Astrocyte (in vitro differentiated cells and primary cell): ENCODE results near the gene TACR1. TPM values are rescaled to one million over a fixed set of nuclear protein-coding genes. Genes with fewer than 3 reads are reported as not detected.

Experiments
- DNase-seq: peaks from one replicate; pipeline ENCODE4 v3.0.0-alpha.2; 2010; ENCODE audit warnings: low read depth
- FAIRE-seq: peaks from 2 replicates; lab custom pipeline; 2011; peaks lifted over from hg19 to GRCh38; lab: Jason Lieb, UNC
- H2AFZ ChIP-seq: 2 replicates; pipeline ENCODE4 v1.6.0; 2012; ENCODE audit warnings: low read depth, low read length, inconsistent platforms
- H3K27ac ChIP-seq: 2 replicates; pipeline ENCODE4 v1.5.1; 2011; ENCODE audit warnings: low read depth, low read length, inconsistent platforms
- H3K27me3 ChIP-seq: 2 replicates; pipeline ENCODE4 v1.6.0; 2011; ENCODE audit warnings: low read length, inconsistent platforms; ENCODE audit not compliant: insufficient read depth
- H3K36me3 ChIP-seq: 2 replicates; pipeline ENCODE4 v1.5.1; 2011; ENCODE audit warnings: low read length, inconsistent platforms; ENCODE audit not compliant: insufficient read depth
- H3K4me1 ChIP-seq: 2 replicates; pipeline ENCODE4 v1.5.1; 2011; ENCODE audit warnings: low read length, inconsistent platforms; ENCODE audit not compliant: insufficient read depth
- H3K4me2 ChIP-seq: 2 replicates; pipeline ENCODE4 v1.6.0; 2012; ENCODE audit warnings: low read length, inconsistent platforms
- H3K4me3 ChIP-seq: 2 replicates; pipeline ENCODE4 v1.5.1; 2011; ENCODE audit warnings: low read depth, mild to moderate bottlenecking, low read length, inconsistent platforms; ENCODE audit not compliant: insufficient read depth
- H3K79me2 ChIP-seq: 2 replicates; pipeline ENCODE4 v1.6.0; 2012; ENCODE audit warnings: mild to moderate bottlenecking, low read length, inconsistent platforms; ENCODE audit not compliant: insufficient read depth
- H3K9ac ChIP-seq: 2 replicates; pipeline ENCODE4 v1.6.0; 2012; ENCODE audit warnings: mild to moderate bottlenecking, low read length, inconsistent platforms
- H3K9me3 ChIP-seq: 2 replicates; pipeline ENCODE4 v1.5.1; 2012; ENCODE audit warnings: low read depth, mild to moderate bottlenecking, low read length, inconsistent platforms; ENCODE audit not compliant: insufficient read depth
- H4K20me1 ChIP-seq: 2 replicates; pipeline ENCODE4 v1.6.0; 2012; ENCODE audit warnings: low read length, inconsistent platforms; ENCODE audit not compliant: insufficient read depth
- H3K27ac Mint-ChIP-seq: one replicate; pipeline ENCODE4 v1.8.0; 2021; ENCODE audit warnings: mild to moderate bottlenecking, mixed read lengths; ENCODE audit not compliant: unreplicated experiment
- H3K27me3 Mint-ChIP-seq: one replicate; pipeline ENCODE4 v1.8.0; 2021; ENCODE audit warnings: low read depth, mixed read lengths; ENCODE audit not compliant: unreplicated experiment
- H3K36me3 Mint-ChIP-seq: one replicate; pipeline ENCODE4 v1.8.0; 2021; ENCODE audit warnings: low read depth, mixed read lengths; ENCODE audit not compliant: unreplicated experiment
- H3K4me1 Mint-ChIP-seq: one replicate; pipeline ENCODE4 v1.8.0; 2021; ENCODE audit warnings: low read depth, mixed read lengths; ENCODE audit not compliant: unreplicated experiment
- H3K4me3 Mint-ChIP-seq: one replicate; pipeline ENCODE4 v1.8.0; 2021; ENCODE audit warnings: mild to moderate bottlenecking, moderate library complexity, mixed read lengths; ENCODE audit not compliant: unreplicated experiment
- H3K9me3 Mint-ChIP-seq: one replicate; pipeline ENCODE4 v1.8.0; 2021; ENCODE audit warnings: mild to moderate bottlenecking, mixed read lengths; ENCODE audit not compliant: unreplicated experiment
- CTCF ChIP-seq: IDR thresholded peaks from 2 replicates; pipeline ENCODE4 v1.5.1; 2011; ENCODE audit warnings: low read depth, mild to moderate bottlenecking, inconsistent platforms, low read length, moderate library complexity; ENCODE audit not compliant: insufficient read depth
- EZH2 ChIP-seq: IDR thresholded peaks from 2 replicates; pipeline ENCODE4 v1.6.1; 2012; ENCODE audit warnings: mild to moderate bottlenecking, low read length, inconsistent platforms; ENCODE audit not compliant: insufficient read depth
- total RNA-seq: library from RNA; stranded (reverse); gene quantifications from 2 replicates; pipeline ENCODE4 v1.2.1, GENCODE V29; 2021

Gene TACR1
- total RNA-seq, 1 donor from 2014 or later: not detected

- no peaks in the 10 kb centered on the region for H3K9me3 Mint-ChIP-seq
- no peaks in the 10 kb centered on the region for H4K20me1 ChIP-seq
- no peak overlapping the region for H3K27ac Mint-ChIP-seq
- H3K27me3 Mint-ChIP-seq: peaks cover 8% of the 10 kb centered on the region
- FAIRE-seq: no peak
- H3K4me1 Mint-ChIP-seq: peaks cover 17% of the 10 kb centered on the region
- H3K4me3 ChIP-seq: no peak overlapping the region
- H3K9ac ChIP-seq: no peak overlapping the region
- H3K4me1 ChIP-seq: peaks cover 10% of the 10 kb centered on the region
- no peak for DNase-seq
- no peaks in the 10 kb centered on the region for H3K36me3 ChIP-seq
- H3K9me3 ChIP-seq: no peaks in the 10 kb centered on the region
- H3K4me2 ChIP-seq: no peak overlapping the region
- no peak overlapping the region for H3K4me3 Mint-ChIP-seq
- H3K36me3 Mint-ChIP-seq: no peaks in the 10 kb centered on the region
- TF ChIP-seq EZH2 (no peak), CTCF (no peak)
- no peak overlapping the region for H3K27ac ChIP-seq
- H2AFZ ChIP-seq: no peak overlapping the region
- H3K27me3 ChIP-seq: no peaks in the 10 kb centered on the region
- H3K79me2 ChIP-seq: no peaks in the 10 kb centered on the region
Measured at GRCh38 chr2:75023666-75024455, 175.5 kb downstream of the TACR1 start.

- no peak overlapping the region for H3K9ac ChIP-seq
- no peak overlapping the region for H3K4me3 ChIP-seq
- H2AFZ ChIP-seq: no peak overlapping the region
- H3K9me3 ChIP-seq: no peaks in the 10 kb centered on the region
- H3K27me3 Mint-ChIP-seq: peaks cover 4% of the 10 kb centered on the region
- H3K4me1 Mint-ChIP-seq: peaks cover 17% of the 10 kb centered on the region
- H3K9me3 Mint-ChIP-seq: no peaks in the 10 kb centered on the region
- FAIRE-seq: no peak
- peak overlapping the region; percentile 3 for H3K4me2 ChIP-seq
- TF ChIP-seq CTCF (no peak), EZH2 (no peak)
- H4K20me1 ChIP-seq: no peaks in the 10 kb centered on the region
- H3K36me3 ChIP-seq: no peaks in the 10 kb centered on the region
- DNase-seq: peak; percentile 67
- no peak overlapping the region for H3K27ac Mint-ChIP-seq
- H3K4me3 Mint-ChIP-seq: no peak overlapping the region
- no peaks in the 10 kb centered on the region for H3K27me3 ChIP-seq
- H3K79me2 ChIP-seq: no peaks in the 10 kb centered on the region
- peaks cover 10% of the 10 kb centered on the region for H3K4me1 ChIP-seq
- H3K27ac ChIP-seq: no peak overlapping the region
- H3K36me3 Mint-ChIP-seq: no peaks in the 10 kb centered on the region
Measured at GRCh38 chr2:75022516-75022915, 176.8 kb downstream of the TACR1 start.

GRCh38 chr2:75021672-75022071 is 177.6 kb downstream of the TACR1 start:
- FAIRE-seq (peak; percentile 82), DNase-seq (peak; percentile 80)
- Histone ChIP-seq H3K4me3 (no peak overlapping the region), H2AFZ (no peak overlapping the region), H3K9ac (no peak overlapping the region), H3K27me3 (no peaks in the 10 kb centered on the region), H3K4me1 (peaks cover 10% of the 10 kb centered on the region), H3K36me3 (no peaks in the 10 kb centered on the region), H3K79me2 (no peaks in the 10 kb centered on the region), H3K9me3 (no peaks in the 10 kb centered on the region), H4K20me1 (no peaks in the 10 kb centered on the region), H3K4me2 (no peak overlapping the region), H3K27ac (no peak overlapping the region)
- H3K4me1 Mint-ChIP-seq: peaks cover 17% of the 10 kb centered on the region
- peak overlapping the region; percentile 27 for H3K27ac Mint-ChIP-seq
- TF ChIP-seq EZH2: no peak
- no peak for TF ChIP-seq CTCF
- peaks cover 4% of the 10 kb centered on the region for H3K27me3 Mint-ChIP-seq
- H3K9me3 Mint-ChIP-seq: no peaks in the 10 kb centered on the region
- no peaks in the 10 kb centered on the region for H3K36me3 Mint-ChIP-seq
- H3K4me3 Mint-ChIP-seq: no peak overlapping the region
